GM18508 (cell line): ENCODE data around the gene PUM1.
"Not testable (repeated sequence)": the region's sequence is repeated elsewhere in the genome, so short reads cannot be mapped to it uniquely, and the experiment has no call there.

Experiments
- ATAC-seq: cut with Tn5 transposase; IDR thresholded peaks from one replicate; pipeline ENCODE4 v1.9.1; 2021; ENCODE audit warnings: moderate number of reproducible peaks; ENCODE audit not compliant: insufficient read depth, unreplicated experiment

PUM1 gene

GRCh38 chr1:30935758-30936157 is 129.8 kb downstream of the PUM1 start:
- ATAC-seq = not testable (repeated sequence)

GRCh38 chr1:30934613-30935012 is 130.9 kb downstream of the PUM1 start:
- no peak for ATAC-seq

- ATAC-seq = no peak
Measured at GRCh38 chr1:30933874-30934252, 131.7 kb downstream of the PUM1 start.

- no peak for ATAC-seq
Measured at GRCh38 chr1:30930631-30931173, 134.8 kb downstream of the PUM1 start.

GRCh38 chr1:30929944-30930525 is 135.5 kb downstream of the PUM1 start:
- ATAC-seq = no peak

- no peak for ATAC-seq
Measured at GRCh38 chr1:30929135-30929889, 136.2 kb downstream of the PUM1 start.

- ATAC-seq = no peak
Measured at GRCh38 chr1:30928789-30929134, 136.8 kb downstream of the PUM1 start.

GRCh38 chr1:30928171-30928570 is 137.3 kb downstream of the PUM1 start:
- ATAC-seq = no peak

GRCh38 chr1:30927448-30927847 is 138.1 kb downstream of the PUM1 start:
- no peak for ATAC-seq

- ATAC-seq = no peak
Measured at GRCh38 chr1:30923597-30923996, 141.9 kb downstream of the PUM1 start.

GRCh38 chr1:30920827-30921226 is 144.7 kb downstream of the PUM1 start:
- ATAC-seq = no peak

GRCh38 chr1:30919025-30919881 is 146.3 kb downstream of the PUM1 start:
- ATAC-seq = no peak

GRCh38 chr1:30916296-30916695 is 149.2 kb downstream of the PUM1 start:
- no peak for ATAC-seq

- ATAC-seq = no peak
Measured at GRCh38 chr1:30915491-30916230, 149.9 kb downstream of the PUM1 start.

GRCh38 chr1:30914931-30915330 is 150.6 kb downstream of the PUM1 start:
- no peak for ATAC-seq

GRCh38 chr1:30914587-30914922 is 151.0 kb downstream of the PUM1 start:
- no peak for ATAC-seq

GRCh38 chr1:30912913-30913652 is 152.4 kb downstream of the PUM1 start:
- no peak for ATAC-seq

GRCh38 chr1:30912224-30912623 is 153.3 kb downstream of the PUM1 start:
- no peak for ATAC-seq

- ATAC-seq = no peak
Measured at GRCh38 chr1:30911059-30911954, 154.2 kb downstream of the PUM1 start.
